Mesodermal cell (in vitro differentiated cells): Measurements from ENCODE around the gene LDLRAD4.
A peak's percentile ranks its signal among the peaks of the same experiment; 100 is the strongest.

Experiments used
- H3K27ac ChIP-seq: 2 replicates; pipeline ENCODE4 v1.7.0; 2013; ENCODE audit warnings: mild to moderate bottlenecking, low read depth, low read length, moderate library complexity; ENCODE audit not compliant: severe bottlenecking
- H3K36me3 ChIP-seq: 2 replicates; pipeline ENCODE4 v1.7.1; 2013; ENCODE audit warnings: mild to moderate bottlenecking, low read length, moderate library complexity; ENCODE audit not compliant: control insufficient read depth, insufficient read depth
- H3K4me1 ChIP-seq: one replicate; pipeline ENCODE4 v1.7.1; 2013; ENCODE audit warnings: mild to moderate bottlenecking, low read length; ENCODE audit not compliant: insufficient read depth, control insufficient read depth, poor library complexity, severe bottlenecking
- H3K4me3 ChIP-seq: 2 replicates; pipeline ENCODE4 v1.7.0; 2013; ENCODE audit warnings: low read length, control low read depth, mild to moderate bottlenecking; ENCODE audit not compliant: insufficient read depth, poor library complexity, severe bottlenecking; ENCODE audit errors: extremely low read depth
- H3K9me3 ChIP-seq: 2 replicates; pipeline ENCODE4 v1.7.1; 2013; ENCODE audit warnings: mild to moderate bottlenecking, low read length, moderate library complexity; ENCODE audit not compliant: control insufficient read depth
- WGBS, 2 experiments: methylation state at CpG; one replicate each; pipeline ENCODE4 v1.1.5; 2013; ENCODE audit warnings: missing lambda C conversion rate in 2 of 2; ENCODE audit not compliant: insufficient coverage in 2 of 2; 5-methylcytosine and 5-hydroxymethylcytosine counted together

LDLRAD4 gene

DNA sequence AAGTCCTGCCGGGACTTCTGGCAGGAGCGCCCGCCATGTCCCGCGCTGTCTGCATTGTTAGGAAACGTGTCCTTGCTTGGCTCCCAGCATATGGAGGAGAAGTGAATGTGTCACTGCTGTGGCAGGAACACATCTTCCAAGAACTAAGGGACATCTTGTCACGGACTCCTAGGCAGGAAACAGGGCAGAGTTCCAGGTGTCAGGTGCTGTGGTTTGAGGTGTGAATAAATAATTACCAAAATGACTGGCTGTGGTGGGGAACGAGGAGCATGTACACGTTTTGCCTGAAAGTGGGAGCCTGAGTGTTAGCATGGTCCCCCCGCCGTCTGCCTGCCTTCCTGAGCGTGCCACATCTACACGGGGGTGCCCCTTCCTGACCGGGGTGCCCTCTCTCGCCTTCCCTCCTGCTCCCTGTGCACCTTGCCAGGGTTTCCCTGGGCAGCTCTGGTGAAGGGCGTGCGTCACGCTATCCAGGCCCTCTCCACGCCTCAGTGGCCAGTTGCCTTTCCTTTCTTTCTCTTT, 237.5 kb downstream of the LDLRAD4 start:
- Histone ChIP-seq H3K4me1 (peaks cover 12% of the 10 kb centered on the region), H3K4me3 (no peak overlapping the region), H3K36me3 (no peaks in the 10 kb centered on the region), H3K27ac (no peak overlapping the region), H3K9me3 (no peaks in the 10 kb centered on the region)
- WGBS, 2 experiments, result 89 to 92% methylated on average over 10 to 17 of the region's 19 CpGs

GRCh38 chr18:13456736-13457271, 238.2 kb downstream of the LDLRAD4 start:
- no peak overlapping the region for H3K27ac ChIP-seq
- 80 to 100% methylated on average over 1 to 2 of the region's 3 CpGs for WGBS, 2 experiments

DNA sequence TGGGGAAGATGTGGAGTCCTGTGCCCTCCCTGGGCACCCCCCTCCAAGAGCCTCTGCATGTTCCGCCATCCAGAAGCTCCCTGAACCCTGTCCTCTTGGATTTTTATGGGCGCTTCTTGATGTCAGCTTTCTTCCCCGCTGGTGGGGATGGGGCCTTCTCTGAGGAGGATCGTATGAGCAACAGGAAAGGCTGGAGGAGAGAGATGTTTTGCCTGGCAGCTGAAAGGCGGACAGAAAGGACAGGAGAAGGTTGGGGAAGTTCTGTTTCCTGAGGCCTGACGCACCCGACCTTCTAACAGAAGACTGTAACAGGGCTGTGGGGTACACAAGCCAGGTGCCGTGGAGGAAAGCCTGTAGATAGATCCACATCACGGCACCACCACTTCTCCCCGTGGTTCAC, 238.8 kb downstream of the LDLRAD4 start:
- no peaks in the 10 kb centered on the region for H3K9me3 ChIP-seq
- H3K27ac ChIP-seq, result no peak overlapping the region
- no peak overlapping the region for H3K4me3 ChIP-seq
- 84 to 92% methylated on average over 9 to 10 of the region's 10 CpGs for WGBS, 2 experiments
- H3K36me3 ChIP-seq, result no peaks in the 10 kb centered on the region
- peaks cover 5% of the 10 kb centered on the region for H3K4me1 ChIP-seq

More at GRCh38 chr18:13456736-13457271, 238.2 kb downstream of the LDLRAD4 start:
- Histone ChIP-seq H3K4me1 (peaks cover 10% of the 10 kb centered on the region), H3K9me3 (no peaks in the 10 kb centered on the region), H3K36me3 (no peaks in the 10 kb centered on the region), H3K4me3 (no peak overlapping the region)

DNA sequence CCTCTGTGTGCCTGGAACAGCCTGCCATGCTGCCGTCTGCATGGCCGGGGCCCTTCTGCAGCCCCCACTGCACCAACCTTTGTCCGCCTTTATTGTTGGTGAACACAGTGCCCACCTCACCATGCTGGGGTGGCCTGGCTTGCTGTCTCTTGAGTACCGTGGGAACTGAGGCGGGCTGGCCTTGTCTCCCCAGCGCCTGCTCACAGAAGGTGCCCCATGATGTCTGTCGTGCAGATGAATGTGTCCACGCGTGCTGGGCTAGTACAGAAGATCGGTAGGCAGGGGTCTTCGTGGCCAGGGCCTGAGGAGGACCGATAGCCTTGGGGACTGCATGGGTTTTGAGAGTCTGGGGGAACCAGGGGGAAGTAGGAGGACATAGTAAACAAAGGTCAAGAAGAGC, 242.4 kb downstream of the LDLRAD4 start:
- 87 to 95% methylated on average over 10 to 11 of the region's 12 CpGs for WGBS, 2 experiments
- no peaks in the 10 kb centered on the region for H3K9me3 ChIP-seq
- H3K4me1 ChIP-seq, result peaks cover 9% of the 10 kb centered on the region
- no peaks in the 10 kb centered on the region for H3K36me3 ChIP-seq
- H3K4me3 ChIP-seq, result no peak overlapping the region
- no peak overlapping the region for H3K27ac ChIP-seq

DNA sequence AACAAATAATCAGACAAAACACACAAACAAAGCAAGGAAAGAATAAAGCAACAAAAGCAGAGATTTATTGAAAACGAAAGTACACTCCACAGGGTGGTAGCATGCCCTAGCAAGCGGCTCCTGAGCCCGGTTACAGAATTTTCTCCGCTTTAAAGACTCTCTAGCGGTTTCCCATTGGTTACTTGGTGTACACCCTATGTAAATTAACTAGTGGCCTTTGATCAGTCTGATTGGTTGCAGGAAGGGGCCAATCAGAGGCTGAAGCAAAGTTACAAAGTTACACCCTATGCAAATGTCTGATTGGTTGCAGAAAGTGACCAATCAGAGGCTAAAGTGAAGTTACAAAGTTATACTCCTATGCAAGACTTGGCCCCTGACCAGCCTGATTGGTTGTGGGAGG, 242.9 kb downstream of the LDLRAD4 start:
- H3K9me3 ChIP-seq, result no peaks in the 10 kb centered on the region
- H3K4me1 ChIP-seq, result peaks cover 9% of the 10 kb centered on the region
- H3K27ac ChIP-seq, result no peak overlapping the region
- no peaks in the 10 kb centered on the region for H3K36me3 ChIP-seq
- 95 to 97% methylated on average over 5 of the region's 5 CpGs for WGBS, 2 experiments
- H3K4me3 ChIP-seq, result no peak overlapping the region

- Histone ChIP-seq H3K36me3 (no peaks in the 10 kb centered on the region), H3K4me1 (peaks cover 9% of the 10 kb centered on the region), H3K9me3 (no peaks in the 10 kb centered on the region), H3K27ac (no peak overlapping the region), H3K4me3 (no peak overlapping the region)
- 98 to 100% methylated on average over 5 of the region's 5 CpGs for WGBS, 2 experiments
Observed at GRCh38 chr18:13461936-13462335, 243.4 kb downstream of the LDLRAD4 start.

DNA sequence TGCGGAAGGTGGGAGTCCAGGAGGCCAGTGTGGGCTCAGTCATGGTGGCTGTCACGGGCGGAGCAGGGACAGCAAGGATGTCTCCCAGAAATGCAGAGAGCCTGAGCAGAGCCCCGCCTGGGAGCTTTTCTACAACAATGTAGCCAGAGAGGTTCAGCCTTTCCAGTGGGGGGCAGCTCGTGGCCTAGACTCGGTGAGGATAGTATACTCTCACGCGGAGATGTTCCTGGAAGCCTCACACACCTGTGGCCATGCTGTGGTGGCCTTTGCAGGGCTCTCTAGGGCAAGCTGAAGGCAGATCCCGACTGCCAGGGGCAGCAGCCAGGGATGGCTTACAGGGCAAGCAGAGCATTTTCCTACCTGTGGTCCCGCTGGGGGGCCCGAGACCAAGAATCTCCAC, 244.1 kb downstream of the LDLRAD4 start:
- 82 to 87% methylated on average over 10 of the region's 11 CpGs for WGBS, 2 experiments
- Histone ChIP-seq H3K4me1 (peaks cover 9% of the 10 kb centered on the region), H3K36me3 (no peaks in the 10 kb centered on the region), H3K27ac (no peak overlapping the region), H3K9me3 (no peaks in the 10 kb centered on the region), H3K4me3 (no peak overlapping the region)

DNA sequence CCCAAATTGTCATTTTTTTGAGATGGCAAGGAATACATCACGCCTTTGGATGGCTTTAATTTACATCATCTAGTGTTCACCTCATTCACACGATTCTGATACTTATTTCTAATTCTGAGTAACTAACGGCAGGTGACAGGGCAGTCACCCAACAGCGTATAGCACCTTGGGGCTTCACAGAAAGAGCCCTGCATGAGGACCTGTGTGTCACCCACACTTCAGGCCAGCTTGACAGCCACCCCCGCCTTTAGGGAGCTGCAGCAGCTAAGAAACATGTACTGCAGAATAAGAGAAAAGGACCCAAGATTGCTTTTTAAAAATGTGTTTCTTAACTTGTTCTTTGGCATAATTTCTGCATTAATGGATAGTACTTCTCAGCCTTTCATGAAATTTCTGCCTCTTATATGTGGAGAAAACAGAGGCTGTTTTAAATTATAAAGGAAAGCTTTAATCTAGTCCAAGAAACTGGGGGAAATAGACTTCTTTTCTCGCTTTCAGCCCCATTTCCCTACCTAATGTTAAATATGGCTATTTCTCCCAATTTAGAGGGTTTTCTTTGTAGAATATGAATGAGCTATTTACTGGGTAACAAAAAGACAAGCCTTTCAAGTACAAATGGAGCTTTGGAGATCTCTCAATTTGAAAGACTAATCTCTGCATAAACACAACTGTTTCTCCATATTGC, 245.1 kb downstream of the LDLRAD4 start:
- 84 to 88% methylated on average over 3 to 5 of the region's 6 CpGs for WGBS, 2 experiments
- Histone ChIP-seq H3K9me3 (no peaks in the 10 kb centered on the region), H3K4me1 (peaks cover 9% of the 10 kb centered on the region), H3K36me3 (no peaks in the 10 kb centered on the region), H3K4me3 (no peak overlapping the region), H3K27ac (no peak overlapping the region)

GRCh38 chr18:13464432-13465123, 246.0 kb downstream of the LDLRAD4 start:
- Histone ChIP-seq H3K4me1 (peaks cover 9% of the 10 kb centered on the region), H3K27ac (peak overlapping the region; percentile 10), H3K36me3 (no peaks in the 10 kb centered on the region), H3K9me3 (no peaks in the 10 kb centered on the region), H3K4me3 (no peak overlapping the region)
- WGBS, 2 experiments, result 70 to 87% methylated on average over 8 to 9 of the region's 14 CpGs

GRCh38 chr18:13465124-13465446, 246.5 kb downstream of the LDLRAD4 start:
- peak overlapping the region; percentile 10 for H3K27ac ChIP-seq
- WGBS, 2 experiments, result 92 to 100% methylated on average over 1 to 4 of the region's 4 CpGs
- H3K4me1 ChIP-seq, result peaks cover 9% of the 10 kb centered on the region

GRCh38 chr18:13465476-13465875, 246.9 kb downstream of the LDLRAD4 start:
- H3K27ac ChIP-seq, result no peak overlapping the region
- 100% methylated on average over 1 of the region's 5 CpGs; no CpG with 5 or more reads in 1 of the 2 experiments for WGBS, 2 experiments
- peaks cover 9% of the 10 kb centered on the region for H3K4me1 ChIP-seq
- no peak overlapping the region for H3K4me3 ChIP-seq
- H3K9me3 ChIP-seq, result no peaks in the 10 kb centered on the region
- no peaks in the 10 kb centered on the region for H3K36me3 ChIP-seq

More at GRCh38 chr18:13465124-13465446, 246.5 kb downstream of the LDLRAD4 start:
- H3K9me3 ChIP-seq, result no peaks in the 10 kb centered on the region
- H3K4me3 ChIP-seq, result no peak overlapping the region
- no peaks in the 10 kb centered on the region for H3K36me3 ChIP-seq
